Stimulated activated CD4-positive, alpha-beta T cell treated with anti-CD3 and anti-CD28 coated beads, Interleukin-4, amount 100 ng/mL, for 4 hours (primary cell): ENCODE results near the gene SNX21.
A peak's percentile ranks its signal among the peaks of the same experiment; 100 is the strongest.
"Not testable (repeated sequence)": the region's sequence is repeated elsewhere in the genome, so short reads cannot be mapped to it uniquely, and the experiment has no call there.

ENCODE experiments used
- DNase-seq, 2 experiments: peaks; one replicate each; pipeline ENCODE4 v3.0.0-alpha.2; 2020

SNX21 gene, protein sequence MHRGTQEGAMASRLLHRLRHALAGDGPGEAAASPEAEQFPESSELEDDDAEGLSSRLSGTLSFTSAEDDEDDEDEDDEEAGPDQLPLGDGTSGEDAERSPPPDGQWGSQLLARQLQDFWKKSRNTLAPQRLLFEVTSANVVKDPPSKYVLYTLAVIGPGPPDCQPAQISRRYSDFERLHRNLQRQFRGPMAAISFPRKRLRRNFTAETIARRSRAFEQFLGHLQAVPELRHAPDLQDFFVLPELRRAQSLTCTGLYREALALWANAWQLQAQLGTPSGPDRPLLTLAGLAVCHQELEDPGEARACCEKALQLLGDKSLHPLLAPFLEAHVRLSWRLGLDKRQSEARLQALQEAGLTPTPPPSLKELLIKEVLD

DNA sequence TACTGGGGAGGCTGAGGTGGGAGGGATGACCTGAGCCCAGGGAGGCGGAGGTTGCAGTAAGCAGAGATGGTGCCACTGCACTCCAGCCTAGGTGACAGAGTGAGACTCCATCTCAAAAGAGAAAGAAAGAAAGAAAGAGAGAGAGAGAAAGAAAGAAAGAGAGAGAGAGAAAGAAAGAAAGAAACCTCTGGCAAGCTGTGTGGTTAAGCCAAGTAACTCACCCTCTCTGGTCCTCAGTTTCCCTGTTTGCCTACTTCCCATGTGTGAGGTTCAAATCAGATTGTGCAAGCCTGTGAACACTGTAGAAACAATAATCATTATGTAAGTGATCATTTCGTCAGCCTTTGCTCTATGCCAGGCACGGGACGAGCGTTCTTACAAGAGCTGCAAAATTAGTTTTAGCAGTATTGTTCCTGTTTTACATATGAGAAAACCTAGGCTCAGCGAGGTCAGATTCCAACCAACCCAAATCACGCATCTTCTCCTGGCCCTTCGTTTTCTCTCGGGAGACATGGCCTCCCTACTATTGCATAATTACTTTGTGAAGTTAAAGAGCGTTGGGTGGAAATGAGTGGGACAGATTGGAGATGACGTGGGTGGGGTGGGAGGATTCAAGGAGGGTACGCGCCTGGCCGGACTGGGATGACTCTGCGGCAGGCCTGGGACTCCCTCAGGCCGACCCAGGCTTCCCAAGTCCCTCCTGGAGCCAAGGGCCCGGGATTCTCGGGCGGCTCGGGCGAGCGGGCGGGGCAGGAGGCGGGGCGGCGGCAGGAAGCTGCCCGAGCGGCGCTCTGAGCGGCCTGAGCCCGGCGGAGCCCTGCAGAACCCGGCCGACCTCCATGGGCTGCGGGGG, at the start of gene SNX21:
Gene SNX21, plus strand, starts transcription at position 770 of the 853 bp plus-strand sequence. CDS start 121 bp downstream, outside the sequence.
- DNase-seq, result peak in 1 of 2 experiments; percentile 18

DNA sequence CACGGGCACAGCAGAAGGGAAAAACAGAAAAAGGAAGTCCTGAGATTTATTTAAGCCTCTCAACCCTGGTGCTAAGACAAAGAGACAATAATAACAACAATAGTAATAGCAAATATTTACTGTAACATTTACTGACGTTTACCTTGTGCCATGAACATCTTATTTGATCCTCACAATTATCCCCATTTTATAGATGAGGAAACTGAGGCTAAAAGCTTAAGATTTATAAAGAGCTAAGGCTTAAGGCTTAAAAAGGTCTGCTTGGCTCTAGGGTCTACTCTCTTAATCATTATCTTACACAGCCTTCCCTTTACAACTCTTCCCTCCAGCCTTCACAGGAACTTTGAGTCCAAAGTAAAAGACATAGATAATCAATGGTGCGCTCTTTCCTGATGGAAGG, 45.2 kb upstream of the SNX21 start:
- DNase-seq, result no peak

DNA sequence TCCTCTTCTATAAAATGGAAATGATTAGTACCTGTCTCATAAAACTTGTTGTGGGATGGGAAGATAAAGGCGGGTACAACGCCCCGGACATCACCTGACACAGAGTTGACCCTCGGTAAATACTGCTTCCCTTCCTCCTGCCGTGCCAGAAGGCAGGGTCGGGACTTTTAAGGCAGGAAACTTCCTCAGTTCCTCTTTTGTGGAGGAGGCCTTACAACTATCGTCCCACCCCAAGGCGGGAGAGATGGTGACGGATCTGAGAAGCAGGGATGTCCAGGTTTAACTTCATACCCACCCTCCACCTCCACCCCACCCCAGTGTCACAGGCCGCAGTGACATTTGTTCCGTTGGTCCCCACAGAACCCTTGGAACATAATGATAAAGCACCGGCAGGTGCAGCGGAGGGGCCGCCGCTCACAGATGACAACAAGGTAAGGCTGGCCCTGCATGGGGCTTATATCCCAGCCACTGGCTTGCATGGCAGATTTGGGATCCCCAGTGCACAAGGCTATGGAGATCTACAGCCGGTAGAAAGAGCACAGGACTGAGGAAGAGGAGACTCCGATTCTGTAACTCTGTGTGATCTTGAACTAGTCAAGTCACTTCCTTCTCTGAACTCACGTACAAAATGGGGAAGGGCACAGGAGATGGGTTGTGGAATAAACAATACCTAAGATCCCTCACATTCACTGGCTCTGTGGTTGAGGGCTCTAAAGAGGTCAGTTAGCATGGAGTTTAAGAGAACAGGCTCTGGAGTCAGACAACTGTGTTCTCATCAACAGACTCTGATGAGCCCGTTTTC, 41.1 kb upstream of the SNX21 start:
- DNase-seq, result no peak

DNA sequence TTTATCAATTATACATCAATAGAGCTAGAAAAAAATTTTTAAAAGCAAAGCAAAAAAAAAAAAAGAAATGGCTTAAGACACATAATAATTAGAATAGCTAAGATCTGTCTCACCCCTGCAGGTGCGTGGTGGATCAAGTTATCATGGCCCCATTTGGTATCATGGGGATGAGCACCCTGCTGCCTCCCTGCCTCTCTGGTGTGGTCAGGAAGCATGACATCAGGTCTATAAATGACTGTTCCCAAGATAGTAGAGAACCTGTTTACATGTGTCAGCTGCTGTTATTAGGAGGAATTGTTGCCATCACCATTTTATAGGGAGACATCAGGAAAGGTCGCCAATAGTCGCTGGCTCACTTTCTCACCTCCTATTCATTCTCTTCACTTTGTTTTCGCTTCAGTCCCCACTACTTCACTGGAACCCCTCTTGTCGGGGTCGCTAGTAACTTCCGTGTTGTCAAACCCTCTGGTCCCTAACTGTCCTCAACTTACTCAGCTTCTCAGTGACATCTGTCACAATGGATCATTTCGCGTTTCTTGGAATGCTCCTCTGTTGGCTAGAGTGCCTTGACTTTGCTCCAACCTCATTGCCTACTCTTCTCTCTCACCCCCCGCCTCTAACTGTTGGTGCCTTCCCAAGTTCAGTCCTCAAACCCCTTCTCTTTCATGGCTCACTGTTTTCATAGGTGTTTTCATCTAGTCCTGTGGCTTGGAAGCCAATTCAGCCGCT, 37.1 kb upstream of the SNX21 start:
- DNase-seq, result no peak

DNA sequence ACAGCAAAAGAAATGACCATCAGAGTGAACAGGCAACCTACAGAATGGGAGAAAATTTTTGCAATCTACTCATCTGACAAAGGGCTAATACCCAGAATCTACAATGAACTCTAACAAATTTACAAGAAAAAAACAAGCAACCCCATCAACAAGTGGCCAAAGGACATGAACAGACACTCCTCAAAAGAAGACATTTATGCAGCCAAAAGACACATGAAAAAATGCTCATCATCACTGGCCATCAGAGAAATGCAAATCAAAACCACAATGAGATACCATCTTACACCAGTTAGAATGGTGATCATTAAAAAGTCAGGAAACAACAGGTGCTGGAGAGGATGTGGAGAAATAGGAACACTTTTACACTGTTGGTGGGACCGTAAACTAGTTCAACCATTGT, 36.1 kb upstream of the SNX21 start:
- not testable (repeated sequence) for DNase-seq

DNA sequence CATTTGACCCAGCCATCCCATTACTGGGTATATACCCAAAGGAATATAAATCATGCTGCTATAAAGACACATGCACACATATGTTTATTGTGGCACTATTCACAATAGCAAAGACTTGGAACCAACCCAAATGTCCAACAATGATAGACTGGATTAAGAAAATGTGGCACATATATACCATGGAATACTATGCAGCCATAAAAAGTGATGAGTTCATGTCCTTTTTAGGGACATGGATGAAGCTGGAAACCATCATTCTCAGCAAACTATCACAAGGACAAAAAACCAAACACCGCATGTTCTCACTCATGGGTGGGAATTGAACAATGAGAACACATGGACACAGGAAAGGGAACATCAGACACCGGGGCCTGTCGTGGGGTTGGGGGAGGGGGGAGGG, 35.6 kb upstream of the SNX21 start:
- not testable (repeated sequence) for DNase-seq

DNA sequence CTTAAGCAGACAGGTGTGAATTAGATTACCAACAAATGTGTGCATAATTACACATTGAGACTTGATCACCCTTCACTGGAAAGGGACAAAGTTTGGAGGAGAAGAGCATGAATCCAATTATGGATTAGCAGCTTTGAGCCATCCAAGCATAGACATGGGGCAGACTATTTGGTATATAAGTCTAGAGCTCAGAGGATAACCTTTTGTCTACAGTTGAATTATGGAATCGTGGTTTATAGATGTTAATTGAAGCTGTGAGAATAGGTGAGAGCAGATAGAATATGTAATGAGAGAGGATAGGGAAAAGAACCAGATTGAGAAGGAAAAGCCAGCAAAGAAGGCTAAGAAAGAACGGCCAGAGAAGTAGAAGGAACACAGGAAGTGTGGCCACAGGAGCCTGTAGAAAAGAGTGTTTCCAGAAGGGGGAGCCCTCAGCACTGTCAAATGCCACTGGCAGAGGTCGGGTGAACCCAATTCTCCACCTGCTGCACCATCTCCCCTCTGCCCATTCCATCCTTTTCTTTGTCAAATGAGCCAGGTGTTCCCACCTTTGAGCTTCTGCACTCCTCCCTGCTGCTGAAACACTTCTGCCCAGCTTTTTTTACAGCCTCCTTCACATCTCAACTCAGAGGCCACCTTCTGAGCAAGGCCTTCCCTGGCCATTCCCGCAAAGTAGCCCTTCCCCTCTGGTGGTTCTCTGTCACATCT, 34.5 kb upstream of the SNX21 start:
- DNase-seq, result peak; percentile 43 to 54

DNA sequence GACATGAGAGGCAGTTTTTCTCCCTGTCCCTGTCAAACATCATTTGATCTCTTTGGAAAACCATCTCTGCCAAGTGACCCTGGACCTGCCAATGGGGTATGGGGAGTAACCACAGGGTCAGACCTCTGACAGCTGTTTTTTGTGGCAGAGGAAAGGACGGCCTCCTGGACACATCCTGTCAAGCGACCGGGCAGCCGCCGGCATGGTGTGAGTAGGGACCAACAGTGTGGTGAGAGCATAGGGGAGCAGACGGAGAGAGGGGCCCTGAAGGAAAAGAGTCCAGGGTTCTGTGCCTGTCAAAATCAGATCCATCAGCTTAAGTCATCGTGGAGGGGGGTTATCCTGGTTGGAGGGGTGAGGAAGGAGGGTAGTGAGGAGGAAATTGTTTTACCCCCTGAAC, 31.7 kb upstream of the SNX21 start:
- DNase-seq, result no peak

DNA sequence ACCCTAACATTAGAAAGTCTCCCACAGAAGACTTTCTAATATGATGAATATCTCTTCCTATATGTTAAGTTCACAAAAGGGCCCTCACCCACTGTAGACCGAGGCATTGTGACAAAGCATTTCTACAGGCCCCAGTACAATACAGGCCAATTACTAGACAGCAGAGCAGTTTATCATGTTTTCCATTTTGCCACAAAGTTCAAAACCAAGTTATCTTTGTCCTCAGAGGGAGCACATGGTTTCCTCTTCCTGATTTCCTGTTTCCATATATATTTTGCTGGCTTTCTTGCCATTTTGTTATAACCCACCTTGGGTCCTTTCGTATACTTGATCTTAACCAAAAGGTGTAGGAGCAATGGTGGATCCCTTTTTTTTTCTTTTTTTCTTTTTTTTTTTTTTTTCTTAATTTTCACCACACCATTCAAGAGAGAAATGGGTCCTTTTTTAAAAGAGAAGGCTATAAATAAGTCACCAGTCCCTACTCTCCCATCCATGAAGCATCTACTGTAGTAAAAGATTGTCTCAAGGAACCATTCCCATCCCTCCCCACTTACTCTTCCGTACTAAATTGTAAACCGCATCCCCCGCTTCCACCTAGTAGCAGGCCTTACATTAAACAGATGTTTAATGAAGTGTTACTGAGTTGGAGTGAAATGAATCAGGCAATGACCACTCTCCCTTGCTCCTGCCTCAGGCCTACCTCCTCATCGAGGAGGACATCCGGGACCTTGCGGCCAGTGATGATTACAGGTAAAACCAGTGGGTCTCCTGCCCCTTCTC, 23.2 kb upstream of the SNX21 start:
- DNase-seq, result no peak

DNA sequence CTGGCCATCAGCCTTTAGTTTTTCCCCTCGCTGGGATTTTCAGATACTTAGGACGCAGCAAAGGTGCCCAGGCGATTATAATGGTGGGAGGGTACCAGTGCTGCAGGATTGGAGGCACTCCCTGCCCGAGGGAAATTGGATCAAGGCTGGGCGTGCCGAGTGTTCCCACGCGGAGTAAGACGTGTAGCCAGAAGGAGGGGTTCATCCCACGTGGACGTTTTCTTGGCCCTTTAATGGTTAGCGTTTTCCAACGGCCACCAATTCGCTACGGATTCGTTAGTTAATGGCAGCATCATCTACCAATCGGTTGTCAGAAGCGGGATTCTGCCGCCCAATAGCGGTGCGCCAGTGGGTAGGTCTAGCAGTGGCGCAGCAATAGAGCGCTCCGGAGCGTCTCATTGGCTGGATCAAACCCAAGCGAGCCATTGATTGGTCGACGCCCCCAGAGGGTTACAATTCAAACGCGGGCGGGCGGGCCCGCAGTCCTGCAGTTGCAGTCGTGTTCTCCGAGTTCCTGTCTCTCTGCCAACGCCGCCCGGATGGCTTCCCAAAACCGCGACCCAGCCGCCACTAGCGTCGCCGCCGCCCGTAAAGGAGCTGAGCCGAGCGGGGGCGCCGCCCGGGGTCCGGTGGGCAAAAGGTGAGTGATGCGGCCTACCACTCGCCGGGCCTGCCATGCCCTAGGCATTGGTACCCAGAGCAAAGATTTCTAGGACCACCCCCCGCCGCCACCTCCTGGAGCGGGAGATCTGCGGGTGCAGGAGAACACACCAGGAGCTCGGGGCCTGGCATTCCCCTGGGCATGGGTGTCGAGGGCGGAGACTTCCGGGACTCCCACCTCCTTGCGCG, 21.2 kb upstream of the SNX21 start, which contains the start of gene UBE2C:
Gene UBE2C, plus strand, starts transcription at position 488 of the 849 bp plus-strand sequence. Its CDS starts 52 bp downstream, at position 540.
- peak; percentile 87 to 94 for DNase-seq

DNA sequence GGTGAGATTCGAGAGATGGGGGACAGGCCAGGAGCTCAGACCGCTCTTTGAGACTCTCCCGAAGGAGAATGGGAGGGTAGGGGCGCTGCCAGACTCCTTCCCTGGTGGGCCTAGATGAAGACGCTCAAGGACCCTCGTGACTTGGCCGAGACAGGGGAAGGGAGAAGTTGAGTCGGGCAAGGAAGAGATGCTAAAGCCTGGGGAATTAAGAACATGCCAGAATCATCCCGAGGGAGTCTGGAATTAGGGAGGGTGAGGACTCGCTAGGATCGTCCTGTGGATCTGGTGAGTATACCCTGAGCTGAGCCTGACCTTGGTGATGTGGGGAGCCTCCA, 20.6 kb upstream of the SNX21 start:
- no peak for DNase-seq

DNA sequence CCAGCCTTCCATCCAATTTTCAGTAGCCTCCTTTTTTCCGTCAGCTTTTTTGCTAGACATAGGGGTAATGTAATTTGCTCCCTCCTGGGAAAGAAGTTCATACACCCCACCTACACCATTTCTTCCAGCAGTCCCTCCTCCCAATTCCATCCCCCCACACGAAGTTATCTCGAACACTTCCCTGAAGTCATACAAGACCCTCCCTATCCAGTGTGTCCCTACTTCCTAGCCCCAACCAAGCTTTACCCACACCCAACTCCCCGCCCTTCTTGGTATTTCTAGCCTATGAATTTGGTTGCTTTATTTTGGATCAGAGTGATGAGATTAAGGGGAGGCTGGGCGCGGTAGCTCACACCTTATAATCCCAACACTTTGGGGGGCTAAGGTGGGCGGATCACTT, 20.1 kb upstream of the SNX21 start:
- DNase-seq, result no peak

DNA sequence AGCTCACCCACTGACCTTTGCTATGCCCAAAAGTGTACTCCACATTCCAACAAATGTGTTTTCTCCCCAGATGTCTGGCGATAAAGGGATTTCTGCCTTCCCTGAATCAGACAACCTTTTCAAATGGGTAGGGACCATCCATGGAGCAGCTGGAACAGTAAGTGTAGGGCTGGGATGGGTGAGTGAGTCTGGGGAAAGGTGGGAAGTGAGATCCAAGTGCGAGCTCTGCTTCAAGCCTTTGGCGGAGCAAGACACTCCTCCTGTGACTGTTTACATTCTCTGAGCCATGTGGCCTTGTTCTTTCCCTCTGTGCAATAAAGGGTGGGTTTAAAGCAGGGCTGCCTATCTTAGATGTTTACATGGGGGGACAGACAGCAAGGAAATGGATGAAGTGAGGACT, 19.3 kb upstream of the SNX21 start:
- no peak for DNase-seq

DNA sequence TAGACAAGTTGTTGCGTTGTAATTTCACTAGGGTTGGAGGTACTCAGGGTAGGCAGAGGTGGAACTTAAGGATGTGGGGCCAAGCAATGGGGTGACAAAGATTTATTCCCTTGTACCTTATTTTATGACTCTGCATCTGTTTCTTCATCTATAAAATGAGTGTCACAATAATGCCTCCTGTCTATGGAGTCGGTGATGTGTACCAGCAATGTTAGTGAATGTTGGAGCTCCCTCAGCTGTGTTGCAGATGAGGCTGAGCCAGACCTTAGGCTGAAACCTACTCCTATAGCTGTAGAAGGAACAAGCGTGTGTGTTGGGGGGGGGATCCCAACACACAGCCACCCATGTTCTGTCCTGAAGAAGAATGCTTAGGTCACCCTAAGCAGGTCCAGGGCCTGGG, 16.6 kb upstream of the SNX21 start:
- DNase-seq, result no peak

DNA sequence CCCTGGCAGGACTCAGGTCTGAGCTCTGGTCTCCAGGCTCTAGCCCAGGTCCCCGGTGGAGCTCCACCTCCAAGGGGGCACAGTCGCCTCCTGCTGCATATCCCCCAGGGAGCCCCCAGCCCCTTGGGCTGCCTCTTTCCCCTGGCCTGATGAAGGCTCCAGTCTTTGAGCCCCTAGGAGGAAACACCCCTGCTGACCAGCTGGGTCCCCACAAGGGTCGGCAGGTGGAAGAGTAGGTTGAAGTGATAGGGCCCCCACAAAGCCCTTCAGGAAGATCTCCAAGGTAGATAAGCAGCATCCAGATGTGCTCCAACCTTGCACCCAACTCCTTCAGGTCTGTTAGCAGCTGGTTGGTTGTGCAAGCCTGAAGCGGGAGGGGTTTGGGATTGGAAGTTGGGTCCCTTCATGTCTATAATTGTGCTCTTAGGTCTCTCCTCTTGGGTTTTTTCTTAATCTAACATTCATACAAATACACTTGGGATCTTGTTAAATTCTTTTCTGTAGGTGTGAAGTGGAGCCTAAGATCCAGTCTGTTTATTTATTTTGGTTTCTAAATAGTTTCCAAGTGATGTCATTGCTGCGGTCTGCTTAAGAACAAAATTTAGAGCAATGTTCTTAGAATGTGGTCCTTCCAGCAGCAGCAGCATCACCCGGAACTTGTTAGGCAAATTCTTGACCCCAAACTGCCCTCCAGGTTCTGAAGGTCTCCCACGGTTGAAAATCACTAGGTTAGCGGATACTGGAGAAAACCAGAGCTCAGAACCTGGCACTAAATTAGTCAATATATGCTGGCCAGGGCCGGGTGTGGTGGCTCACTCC, 16.0 kb upstream of the SNX21 start:
- DNase-seq, result no peak

DNA sequence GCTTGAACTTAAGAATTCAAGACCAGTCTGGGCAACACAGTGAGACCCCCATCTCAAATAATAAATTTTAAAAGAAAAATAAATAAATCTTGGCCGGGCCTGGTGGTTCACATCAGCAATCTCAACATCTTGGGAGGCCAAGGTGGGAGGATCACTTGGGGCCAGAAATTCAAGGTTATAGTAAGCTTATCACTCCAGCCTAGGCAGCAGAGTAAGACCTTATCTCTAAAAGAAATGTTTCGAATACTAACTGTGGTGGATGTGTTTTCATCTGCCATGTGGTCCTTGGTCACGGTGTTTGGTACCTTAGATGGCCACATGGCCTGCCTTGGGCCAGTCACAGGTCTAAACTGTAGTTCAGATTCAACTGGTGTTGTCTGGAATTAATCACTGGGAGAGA, 15.4 kb upstream of the SNX21 start:
- no peak for DNase-seq

DNA sequence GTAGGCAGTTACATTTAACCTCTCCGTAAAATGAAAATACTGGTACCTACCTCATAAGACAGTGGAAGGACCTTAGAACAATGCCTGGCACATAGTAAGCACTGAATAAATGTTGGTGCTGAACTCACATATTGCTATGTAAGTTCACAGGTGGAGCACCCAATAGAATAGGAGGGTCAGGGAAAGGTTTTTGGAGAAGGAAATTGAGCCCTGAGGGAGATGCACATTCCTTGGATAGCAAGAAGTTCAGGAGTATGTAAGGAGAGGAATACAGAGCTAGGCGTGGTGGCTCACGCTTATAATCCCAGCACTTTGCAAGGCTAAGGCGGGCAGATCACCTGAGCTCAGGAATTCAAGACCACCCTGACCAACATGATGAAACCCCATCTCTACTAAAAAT, 14.1 kb upstream of the SNX21 start:
- no peak for DNase-seq

DNA sequence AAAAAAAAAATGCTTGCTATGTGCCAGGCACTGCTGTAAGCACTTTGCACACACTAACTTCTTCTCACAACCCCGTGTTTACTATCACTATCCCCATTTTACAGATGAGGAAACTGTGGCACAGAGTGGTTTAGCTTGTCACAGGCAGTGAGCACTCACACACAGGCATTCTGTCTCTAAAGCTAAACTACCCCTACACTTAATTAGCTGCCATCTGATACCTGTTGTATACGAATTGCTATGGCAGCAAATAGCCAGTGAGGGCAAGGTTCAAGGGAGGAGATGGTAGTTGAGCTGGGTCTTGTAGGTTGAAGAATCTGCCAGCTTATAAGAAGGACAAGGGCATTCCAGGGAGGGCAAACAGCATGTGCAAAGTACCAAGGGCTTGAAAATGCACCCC, 11.7 kb upstream of the SNX21 start:
- DNase-seq, result no peak

DNA sequence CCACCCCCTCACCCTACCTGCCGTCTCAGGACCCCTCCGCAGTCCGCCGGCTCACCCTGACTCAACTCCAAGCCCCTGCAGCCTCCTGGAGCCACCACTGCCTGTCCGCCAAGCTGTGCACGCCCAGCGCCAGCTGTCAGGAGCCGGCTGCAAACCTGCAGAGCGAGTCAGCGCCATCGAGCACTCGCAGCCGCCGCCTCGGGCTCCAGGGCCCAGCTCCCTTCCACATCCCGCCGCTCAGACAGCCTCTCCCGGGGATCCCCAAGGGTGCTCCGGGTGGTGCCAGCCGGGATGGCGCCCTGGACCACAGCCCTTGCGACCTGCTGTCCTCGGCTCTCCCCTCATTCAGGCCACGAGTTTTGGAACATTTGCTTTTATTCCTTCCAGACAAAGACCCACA, 10.7 kb upstream of the SNX21 start:
- DNase-seq, result no peak
